ENCODE data around the gene APCDD1L.

DNA sequence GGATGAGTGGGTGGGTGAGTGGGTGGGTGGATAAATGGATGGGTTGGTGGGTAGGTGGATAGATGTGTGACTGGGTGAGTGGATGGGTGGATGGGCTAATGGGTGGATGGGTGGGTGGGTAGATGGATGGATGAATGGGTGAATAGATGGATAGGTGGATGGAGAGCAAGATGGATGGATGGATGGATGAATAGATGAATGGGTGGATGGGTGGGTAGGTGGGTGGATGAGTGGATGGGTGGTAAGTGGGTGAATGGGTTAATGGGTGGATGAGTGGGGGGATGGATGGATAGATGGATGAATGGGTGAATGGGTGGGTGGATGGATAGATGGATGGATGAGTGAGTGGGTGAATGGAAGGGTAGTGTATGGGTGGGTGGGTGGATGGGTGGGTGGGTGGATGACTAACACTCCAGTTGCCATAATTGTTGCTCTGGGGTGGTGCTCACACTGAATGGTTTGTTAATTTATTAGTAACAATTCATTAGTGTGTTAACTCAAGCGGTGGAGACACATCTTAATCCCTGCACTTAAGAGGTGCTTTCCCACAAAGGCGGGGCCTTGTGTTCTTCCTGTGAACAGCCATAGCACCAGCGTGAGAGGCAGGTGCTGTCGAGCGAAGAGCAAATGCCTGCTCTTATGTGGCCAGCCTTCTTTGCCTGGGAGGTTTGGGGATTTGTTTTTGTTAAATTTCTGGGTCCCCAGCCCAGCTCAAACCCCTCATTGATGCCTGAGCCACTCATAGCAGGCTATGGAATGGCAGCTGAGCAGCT, 4.9 kb upstream of the APCDD1L start:
- TF ChIP-seq POLR2A (IDR thresholded peaks at IDR 0.05; ENCODE audit: low read length) (no peak), GATA1 (IDR thresholded peaks at IDR 0.05; ENCODE audit: low read depth, low read length) (no peak)
